ENCODE data around the gene SSR2.
"Not testable (repeated sequence)": the region's sequence is repeated elsewhere in the genome, so short reads cannot be mapped to it uniquely, and the experiment has no call there.

The SSR2 gene

GRCh38 chr1:156045076-156045475 lies 24.3 kb upstream of the SSR2 start:
- DNase-seq = no peak

GRCh38 chr1:156042828-156043227 lies 22.1 kb upstream of the SSR2 start:
- DNase-seq = no peak

GRCh38 chr1:156034991-156035390 lies 14.2 kb upstream of the SSR2 start:
- DNase-seq = not testable (repeated sequence)

- DNase-seq = no peak
Observed at GRCh38 chr1:156033011-156033410, 12.3 kb upstream of the SSR2 start.

- DNase-seq = no peak
Observed at GRCh38 chr1:156026588-156026987, 5.8 kb upstream of the SSR2 start.

- peak; percentile 21 to 44 for DNase-seq
Observed at GRCh38 chr1:156025876-156026275, 5.1 kb upstream of the SSR2 start.

GRCh38 chr1:156024801-156025200 lies 4.0 kb upstream of the SSR2 start:
- no peak for DNase-seq

GRCh38 chr1:156021954-156022353 lies 1.2 kb upstream of the SSR2 start:
- DNase-seq = no peak

GRCh38 chr1:156021093-156021428 lies 310 bp upstream of the SSR2 start:
- no peak for DNase-seq

- DNase-seq = no peak
Observed at GRCh38 chr1:156019946-156020292, 832 bp downstream of the SSR2 start.

- DNase-seq = no peak
Observed at GRCh38 chr1:156014829-156015228, 5.9 kb downstream of the SSR2 start.

GRCh38 chr1:156012051-156012817 lies 8.5 kb downstream of the SSR2 start:
- DNase-seq = no peak

GRCh38 chr1:156009404-156009803 lies 11.3 kb downstream of the SSR2 start:
- DNase-seq = no peak

- DNase-seq = no peak
Observed at GRCh38 chr1:156006666-156007376, 13.9 kb downstream of the SSR2 start.

- DNase-seq = peak in 1 of 2 experiments; percentile 31
Observed at GRCh38 chr1:156004843-156005584, 15.7 kb downstream of the SSR2 start.

- DNase-seq = no peak
Observed at GRCh38 chr1:156003923-156004188, 16.9 kb downstream of the SSR2 start.

- no peak for DNase-seq
Observed at GRCh38 chr1:156002188-156002911, 18.4 kb downstream of the SSR2 start.

GRCh38 chr1:156001662-156002171 lies 19.0 kb downstream of the SSR2 start:
- no peak for DNase-seq

- DNase-seq = no peak
Observed at GRCh38 chr1:156001021-156001661, 19.6 kb downstream of the SSR2 start.

GRCh38 chr1:155999964-156000363 lies 20.8 kb downstream of the SSR2 start:
- no peak for DNase-seq

GRCh38 chr1:155996166-155996565 lies 24.6 kb downstream of the SSR2 start:
- DNase-seq = no peak

- DNase-seq = no peak
Observed at GRCh38 chr1:155993595-155993994, 27.2 kb downstream of the SSR2 start.
